ENCODE measurements around the gene ZG16.
"Not testable (repeated sequence)": the region's sequence is repeated elsewhere in the genome, so short reads cannot be mapped to it uniquely, and the experiment has no call there.

ZG16 gene

GRCh38 chr16:29769507-29769906 is 8.5 kb upstream of the ZG16 start:
- no peaks in the 10 kb centered on the region for H3K4me1 ChIP-seq (ENCODE audit: control insufficient read depth, insufficient read depth, low read length, unreplicated experiment)

GRCh38 chr16:29770250-29770929 is 7.7 kb upstream of the ZG16 start:
- Histone ChIP-seq H3K27me3 (ENCODE audit: insufficient read depth, low read length) (no peaks in the 10 kb centered on the region), H3K27ac (ENCODE audit: low read depth, low read length) (no peak overlapping the region), H3K79me2 (ENCODE audit: control insufficient read depth, insufficient read depth, low read length, unreplicated experiment) (no peaks in the 10 kb centered on the region), H3K36me3 (ENCODE audit: insufficient read depth, low read length) (no peaks in the 10 kb centered on the region), H3K4me3 (ENCODE audit: low read depth, low read length) (no peak overlapping the region), H2AFZ (ENCODE audit: low read length, unreplicated experiment) (no peak overlapping the region), H3K4me1 (ENCODE audit: control insufficient read depth, insufficient read depth, low read length, unreplicated experiment) (no peaks in the 10 kb centered on the region)

More at GRCh38 chr16:29769507-29769906, 8.5 kb upstream of the ZG16 start:
- Histone ChIP-seq H3K27ac (ENCODE audit: low read depth, low read length) (no peak overlapping the region), H2AFZ (ENCODE audit: low read length, unreplicated experiment) (no peak overlapping the region), H3K36me3 (ENCODE audit: insufficient read depth, low read length) (no peaks in the 10 kb centered on the region), H3K27me3 (ENCODE audit: insufficient read depth, low read length) (no peaks in the 10 kb centered on the region), H3K4me3 (ENCODE audit: low read depth, low read length) (no peak overlapping the region), H3K79me2 (ENCODE audit: control insufficient read depth, insufficient read depth, low read length, unreplicated experiment) (no peaks in the 10 kb centered on the region)

GRCh38 chr16:29772330-29772729 is 5.7 kb upstream of the ZG16 start:
- not testable (repeated sequence) for H3K4me3 ChIP-seq (ENCODE audit: low read depth, low read length); H3K27me3 ChIP-seq (ENCODE audit: insufficient read depth, low read length); H3K36me3 ChIP-seq (ENCODE audit: insufficient read depth, low read length); H3K4me1 ChIP-seq (ENCODE audit: control insufficient read depth, insufficient read depth, low read length, unreplicated experiment); H3K79me2 ChIP-seq (ENCODE audit: control insufficient read depth, insufficient read depth, low read length, unreplicated experiment); H2AFZ ChIP-seq (ENCODE audit: low read length, unreplicated experiment); H3K27ac ChIP-seq (ENCODE audit: low read depth, low read length)

- no peak overlapping the region for H2AFZ ChIP-seq (ENCODE audit: low read length, unreplicated experiment)
- H3K36me3 ChIP-seq (ENCODE audit: insufficient read depth, low read length), result no peaks in the 10 kb centered on the region
- H3K27ac ChIP-seq (ENCODE audit: low read depth, low read length), result no peak overlapping the region
- no peak overlapping the region for H3K4me3 ChIP-seq (ENCODE audit: low read depth, low read length)
- H3K4me1 ChIP-seq (ENCODE audit: control insufficient read depth, insufficient read depth, low read length, unreplicated experiment), result peaks cover 2% of the 10 kb centered on the region
- no peaks in the 10 kb centered on the region for H3K79me2 ChIP-seq (ENCODE audit: control insufficient read depth, insufficient read depth, low read length, unreplicated experiment)
- peaks cover 17% of the 10 kb centered on the region for H3K27me3 ChIP-seq (ENCODE audit: insufficient read depth, low read length)
Measured at GRCh38 chr16:29774730-29775129, 3.3 kb upstream of the ZG16 start.

- Histone ChIP-seq H2AFZ (ENCODE audit: low read length, unreplicated experiment) (no peak overlapping the region), H3K4me1 (ENCODE audit: control insufficient read depth, insufficient read depth, low read length, unreplicated experiment) (peaks cover 2% of the 10 kb centered on the region), H3K36me3 (ENCODE audit: insufficient read depth, low read length) (no peaks in the 10 kb centered on the region), H3K27ac (ENCODE audit: low read depth, low read length) (no peak overlapping the region), H3K4me3 (ENCODE audit: low read depth, low read length) (no peak overlapping the region), H3K79me2 (ENCODE audit: control insufficient read depth, insufficient read depth, low read length, unreplicated experiment) (no peaks in the 10 kb centered on the region), H3K27me3 (ENCODE audit: insufficient read depth, low read length) (peaks cover 27% of the 10 kb centered on the region)
Measured at GRCh38 chr16:29775742-29776408, 2.2 kb upstream of the ZG16 start.

- Histone ChIP-seq H2AFZ (ENCODE audit: low read length, unreplicated experiment) (no peak overlapping the region), H3K4me1 (ENCODE audit: control insufficient read depth, insufficient read depth, low read length, unreplicated experiment) (peaks cover 2% of the 10 kb centered on the region), H3K27me3 (ENCODE audit: insufficient read depth, low read length) (peaks cover 41% of the 10 kb centered on the region), H3K79me2 (ENCODE audit: control insufficient read depth, insufficient read depth, low read length, unreplicated experiment) (no peaks in the 10 kb centered on the region), H3K36me3 (ENCODE audit: insufficient read depth, low read length) (no peaks in the 10 kb centered on the region), H3K27ac (ENCODE audit: low read depth, low read length) (no peak overlapping the region), H3K4me3 (ENCODE audit: low read depth, low read length) (no peak overlapping the region)
Measured at GRCh38 chr16:29779474-29779873, 1.4 kb downstream of the ZG16 start.

GRCh38 chr16:29783094-29783953 is 5.3 kb downstream of the ZG16 start:
- not testable (repeated sequence) for H2AFZ ChIP-seq (ENCODE audit: low read length, unreplicated experiment); H3K4me1 ChIP-seq (ENCODE audit: control insufficient read depth, insufficient read depth, low read length, unreplicated experiment); H3K27ac ChIP-seq (ENCODE audit: low read depth, low read length); H3K36me3 ChIP-seq (ENCODE audit: insufficient read depth, low read length); H3K4me3 ChIP-seq (ENCODE audit: low read depth, low read length); H3K79me2 ChIP-seq (ENCODE audit: control insufficient read depth, insufficient read depth, low read length, unreplicated experiment)
- H3K27me3 ChIP-seq (ENCODE audit: insufficient read depth, low read length), result peaks cover 37% of the 10 kb centered on the region

GRCh38 chr16:29784157-29784556 is 6.1 kb downstream of the ZG16 start:
- H2AFZ ChIP-seq (ENCODE audit: low read length, unreplicated experiment), result no peak overlapping the region
- H3K4me3 ChIP-seq (ENCODE audit: low read depth, low read length), result no peak overlapping the region
- H3K79me2 ChIP-seq (ENCODE audit: control insufficient read depth, insufficient read depth, low read length, unreplicated experiment), result no peaks in the 10 kb centered on the region
- H3K36me3 ChIP-seq (ENCODE audit: insufficient read depth, low read length), result no peaks in the 10 kb centered on the region
- H3K4me1 ChIP-seq (ENCODE audit: control insufficient read depth, insufficient read depth, low read length, unreplicated experiment), result peaks cover 6% of the 10 kb centered on the region
- no peak overlapping the region for H3K27ac ChIP-seq (ENCODE audit: low read depth, low read length)
- H3K27me3 ChIP-seq (ENCODE audit: insufficient read depth, low read length), result peaks cover 29% of the 10 kb centered on the region

- no peaks in the 10 kb centered on the region for H3K79me2 ChIP-seq (ENCODE audit: control insufficient read depth, insufficient read depth, low read length, unreplicated experiment)
- peak overlapping the region; percentile 90 for H2AFZ ChIP-seq (ENCODE audit: low read length, unreplicated experiment)
- peaks cover 13% of the 10 kb centered on the region for H3K4me1 ChIP-seq (ENCODE audit: control insufficient read depth, insufficient read depth, low read length, unreplicated experiment)
- H3K27me3 ChIP-seq (ENCODE audit: insufficient read depth, low read length), result peaks cover 21% of the 10 kb centered on the region
- no peaks in the 10 kb centered on the region for H3K36me3 ChIP-seq (ENCODE audit: insufficient read depth, low read length)
- H3K4me3 ChIP-seq (ENCODE audit: low read depth, low read length), result peak overlapping the region; percentile 66
- no peak overlapping the region for H3K27ac ChIP-seq (ENCODE audit: low read depth, low read length)
Measured at GRCh38 chr16:29784901-29785500, 6.9 kb downstream of the ZG16 start.

- H3K4me3 ChIP-seq (ENCODE audit: low read depth, low read length); H3K27ac ChIP-seq (ENCODE audit: low read depth, low read length); H3K27me3 ChIP-seq (ENCODE audit: insufficient read depth, low read length); H2AFZ ChIP-seq (ENCODE audit: low read length, unreplicated experiment); H3K36me3 ChIP-seq (ENCODE audit: insufficient read depth, low read length): not testable (repeated sequence)
- Histone ChIP-seq H3K4me1 (ENCODE audit: control insufficient read depth, insufficient read depth, low read length, unreplicated experiment) (peaks cover 21% of the 10 kb centered on the region), H3K79me2 (ENCODE audit: control insufficient read depth, insufficient read depth, low read length, unreplicated experiment) (peaks cover 17% of the 10 kb centered on the region)
Measured at GRCh38 chr16:29787155-29787554, 9.1 kb downstream of the ZG16 start.

Measured in ACC112 (cell line).